Right renal pelvis (tissue), 4 donors: Measurements from ENCODE around the gene DNHD1. TPM values are rescaled to one million over a fixed set of nuclear protein-coding genes. Genes with fewer than 3 reads are reported as not detected.

Experiments
- polyA plus RNA-seq, 4 donors: library from polyadenylated mRNA; unstranded; fragments of 120-200 nt; gene quantifications; one replicate each; pipeline ENCODE4 v1.2.1, GENCODE V29; 2013; ENCODE audit not compliant: insufficient read length in 4 of 4

The DNHD1 gene
- polyA plus RNA-seq, 4 donors, result 5.8 to 9.7 (median 7.5) TPM

Other genes starting within 250 kb of the DNHD1 start
- gene CCKBR, start 237.4 kb upstream of the DNHD1 start, polyA plus RNA-seq, result under 1 TPM; 0.51 to 0.96 (median 0.69) TPM
- gene CAVIN3, start 176.8 kb upstream of the DNHD1 start, polyA plus RNA-seq, result 10 to 100 TPM; 14.3 to 26.3 (median 16.0) TPM
- gene SMPD1, start 106.8 kb upstream of the DNHD1 start, polyA plus RNA-seq, result 10 to 100 TPM; 33.0 to 38.7 (median 34.7) TPM
- gene APBB1, start 78.2 kb upstream of the DNHD1 start, polyA plus RNA-seq, result 10 to 100 TPM; 52.2 to 64.6 (median 54.0) TPM
- gene HPX, start 56.3 kb upstream of the DNHD1 start, polyA plus RNA-seq, result 1 to 10 TPM; 2.2 to 4.2 (median 2.7) TPM
- 10 to 100 TPM; 18.6 to 22.5 (median 20.0) TPM for gene TRIM3, start 23.3 kb upstream of the DNHD1 start, polyA plus RNA-seq
- gene ARFIP2, start 15.9 kb upstream of the DNHD1 start, polyA plus RNA-seq, result 10 to 100 TPM; 63.9 to 71.0 (median 68.1) TPM
- 10 to 100 TPM; 39.0 to 43.1 (median 41.2) TPM for gene TIMM10B, start 15.8 kb upstream of the DNHD1 start, polyA plus RNA-seq
- 10 to 100 TPM; 22.4 to 25.4 (median 23.9) TPM for gene RRP8, start 106.3 kb downstream of the DNHD1 start, polyA plus RNA-seq
- 100 to 1,000 TPM; 153 to 162 (median 160) TPM for gene ILK, start 106.5 kb downstream of the DNHD1 start, polyA plus RNA-seq
- gene TAF10, start 114.9 kb downstream of the DNHD1 start, polyA plus RNA-seq, result 10 to 100 TPM; 80.5 to 97.0 (median 87.3) TPM
- 100 to 1,000 TPM; 123 to 144 (median 129) TPM for gene TPP1, start 122.1 kb downstream of the DNHD1 start, polyA plus RNA-seq
- 10 to 100 TPM; 33.1 to 39.1 (median 33.5) TPM for gene DCHS1, start 158.5 kb downstream of the DNHD1 start, polyA plus RNA-seq
- 10 to 100 TPM; 71.2 to 82.0 (median 73.2) TPM for gene MRPL17, start 186.1 kb downstream of the DNHD1 start, polyA plus RNA-seq